ENCODE results near the gene GRAMD1A. TPM values are rescaled to one million over a fixed set of nuclear protein-coding genes. Genes with fewer than 3 reads are reported as not detected.

Gene GRAMD1A
- total RNA-seq, 1 experiment from 2014 or later: 125 TPM

- no peak for DNase-seq
- Mint-ChIP-seq H3K4me1 (peaks cover 12 to 18% of the 10 kb centered on the region in 2 experiments), H3K27ac (no peak overlapping the region; a peak in 1 of 7 replicates), H3K27me3 (ENCODE audit: low read depth) (peaks cover 6% of the 10 kb centered on the region), H3K4me3 (no peak overlapping the region), H3K36me3 (ENCODE audit: insufficient read depth in 1 of 3, low read depth in 3 of 3) (no peaks in the 10 kb centered on the region; a peak in 1 of 7 replicates), H3K9me3 (peaks cover 3 to 6% of the 10 kb centered on the region in 2 experiments; a peak in 3 of 5 replicates)
- Histone ChIP-seq H3K23me2 (ENCODE audit: insufficient read length, low read depth, low read length, poor library complexity, severe bottlenecking) (no peaks in the 10 kb centered on the region), H4K5ac (ENCODE audit: insufficient read length, low read depth, low read length) (no peak overlapping the region), H2AFZ (ENCODE audit: low read length) (no peak overlapping the region), H2AK5ac (ENCODE audit: insufficient read length, low read length) (no peak overlapping the region), H3K4me1 (ENCODE audit: insufficient read depth, low read length) (peaks cover 5% of the 10 kb centered on the region; the same call in 1 of the 2 replicates), H3K9me3 (ENCODE audit: control insufficient read depth, low read depth, low read length) (no peaks in the 10 kb centered on the region), H3K14ac (ENCODE audit: insufficient read depth, low read length) (no peak overlapping the region), H3T11ph (ENCODE audit: low read length) (no peak overlapping the region), H2BK5ac (ENCODE audit: insufficient read length, low read length) (no peak overlapping the region), H3K18ac (ENCODE audit: insufficient read length, low read depth, low read length) (no peak overlapping the region), H3K4me2 (ENCODE audit: insufficient read depth, insufficient read length, low read length) (no peak overlapping the region), H2BK120ac (ENCODE audit: low read depth, low read length, poor library complexity, severe bottlenecking) (no peak overlapping the region), H3K9ac (ENCODE audit: extremely low read depth, insufficient read length, low read length) (no peak overlapping the region), H3K79me2 (ENCODE audit: insufficient read depth, low read length) (no peaks in the 10 kb centered on the region), H3K27me3 (ENCODE audit: insufficient read depth, low read length) (no peaks in the 10 kb centered on the region), H2BK12ac (ENCODE audit: insufficient read length, low read depth, low read length) (no peak overlapping the region), H4K8ac (replicated peaks; ENCODE audit: insufficient read length, low read depth, low read length) (no peak overlapping the region), H3K27ac (ENCODE audit: insufficient read length, low read depth, low read length) (no peak overlapping the region), H4K20me1 (ENCODE audit: control insufficient read depth, insufficient read depth, insufficient read length) (no peaks in the 10 kb centered on the region), H3K56ac (ENCODE audit: insufficient read length, low read depth, low read length) (no peak overlapping the region), H2BK20ac (ENCODE audit: low read depth, low read length, poor library complexity, severe bottlenecking) (no peak overlapping the region), H3K4ac (ENCODE audit: low read depth, low read length) (no peak overlapping the region), H2BK15ac (ENCODE audit: low read depth, low read length) (no peak overlapping the region), H4K91ac (ENCODE audit: insufficient read length, low read depth, low read length) (no peak overlapping the region), H3K23ac (ENCODE audit: insufficient read length, low read depth, low read length) (no peak overlapping the region), H3K79me1 (ENCODE audit: insufficient read depth, low read depth, low read length, poor library complexity, severe bottlenecking) (no peaks in the 10 kb centered on the region)
- no CpG with 5 or more reads among the region's 10 CpGs for WGBS (ENCODE audit: extremely low coverage, insufficient read length, low lambda C conversion rate)
- TF ChIP-seq, protein P1, sequence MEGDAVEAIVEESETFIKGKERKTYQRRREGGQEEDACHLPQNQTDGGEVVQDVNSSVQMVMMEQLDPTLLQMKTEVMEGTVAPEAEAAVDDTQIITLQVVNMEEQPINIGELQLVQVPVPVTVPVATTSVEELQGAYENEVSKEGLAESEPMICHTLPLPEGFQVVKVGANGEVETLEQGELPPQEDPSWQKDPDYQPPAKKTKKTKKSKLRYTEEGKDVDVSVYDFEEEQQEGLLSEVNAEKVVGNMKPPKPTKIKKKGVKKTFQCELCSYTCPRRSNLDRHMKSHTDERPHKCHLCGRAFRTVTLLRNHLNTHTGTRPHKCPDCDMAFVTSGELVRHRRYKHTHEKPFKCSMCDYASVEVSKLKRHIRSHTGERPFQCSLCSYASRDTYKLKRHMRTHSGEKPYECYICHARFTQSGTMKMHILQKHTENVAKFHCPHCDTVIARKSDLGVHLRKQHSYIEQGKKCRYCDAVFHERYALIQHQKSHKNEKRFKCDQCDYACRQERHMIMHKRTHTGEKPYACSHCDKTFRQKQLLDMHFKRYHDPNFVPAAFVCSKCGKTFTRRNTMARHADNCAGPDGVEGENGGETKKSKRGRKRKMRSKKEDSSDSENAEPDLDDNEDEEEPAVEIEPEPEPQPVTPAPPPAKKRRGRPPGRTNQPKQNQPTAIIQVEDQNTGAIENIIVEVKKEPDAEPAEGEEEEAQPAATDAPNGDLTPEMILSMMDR (conservative IDR thresholded peaks at IDR 0.05): no peak
These were observed 73.4 kb downstream of the GRAMD1A start for GRCh38 chr19:35073516-35073915.
